GM12865 (cell line): ENCODE measurements around the gene INSIG1.

Source experiments
- DNase-seq: peaks from one replicate; pipeline ENCODE4 v3.0.0; 2010; ENCODE audit warnings: low read depth
- H3K4me3 ChIP-seq: 2 replicates; pipeline ENCODE4 v1.5.1; 2011; ENCODE audit warnings: mild to moderate bottlenecking, low read depth, low read length, control low read depth
- CTCF ChIP-seq: IDR thresholded peaks from 2 replicates; pipeline ENCODE4 v1.5.1; 2011; ENCODE audit warnings: low read length, control low read depth, low read depth, inconsistent platforms; ENCODE audit not compliant: insufficient read depth; ENCODE audit errors: missing control alignments

The INSIG1 gene

GRCh38 chr7:155289949-155290501 is 7.7 kb upstream of the INSIG1 start:
- no peak for DNase-seq
- TF ChIP-seq CTCF = no peak
- no peak overlapping the region for H3K4me3 ChIP-seq

- no peak for TF ChIP-seq CTCF
- H3K4me3 ChIP-seq = no peak overlapping the region
- no peak for DNase-seq
Measured at GRCh38 chr7:155291045-155291530, 6.6 kb upstream of the INSIG1 start.

GRCh38 chr7:155291729-155292128 is 5.9 kb upstream of the INSIG1 start:
- no peak overlapping the region for H3K4me3 ChIP-seq
- DNase-seq = no peak
- TF ChIP-seq CTCF = no peak

DNA sequence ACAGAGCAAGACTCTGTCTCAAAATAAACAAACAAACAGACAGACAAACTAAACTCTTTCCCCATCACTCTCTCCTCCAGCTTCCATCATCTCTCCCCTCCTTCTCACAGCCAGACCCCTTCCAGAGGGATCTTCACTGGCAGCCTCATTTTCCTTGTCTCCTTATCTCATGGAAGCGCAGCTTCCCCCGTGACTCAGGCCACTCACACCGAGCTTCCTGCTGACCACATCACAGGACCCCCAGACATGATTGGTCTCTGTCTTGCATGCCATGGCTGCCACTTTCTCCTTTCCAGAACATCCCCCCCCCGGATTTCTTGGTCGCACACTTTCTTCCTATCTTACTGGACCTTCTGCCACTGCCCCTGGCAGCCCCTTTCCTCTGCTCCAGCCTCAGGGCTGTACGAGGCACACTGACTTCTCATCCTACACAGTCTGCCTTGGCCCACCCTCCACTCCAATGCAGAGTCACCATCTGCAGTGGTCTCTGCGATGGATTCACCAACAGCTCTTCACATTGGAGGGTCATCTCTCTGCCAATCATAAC is 4.9 kb upstream of the INSIG1 start:
- no peak for DNase-seq
- no peak for TF ChIP-seq CTCF
- no peak overlapping the region for H3K4me3 ChIP-seq

- TF ChIP-seq CTCF = no peak
- no peak for DNase-seq
- no peak overlapping the region for H3K4me3 ChIP-seq
Measured at GRCh38 chr7:155293721-155294510, 3.8 kb upstream of the INSIG1 start.

GRCh38 chr7:155294511-155294778 is 3.2 kb upstream of the INSIG1 start:
- no peak for DNase-seq
- TF ChIP-seq CTCF = no peak
- H3K4me3 ChIP-seq = no peak overlapping the region
